Medulla oblongata (tissue), 1 donor: ENCODE data around the gene C10orf67.

ENCODE experiments used
- DNase-seq: peaks from one replicate; pipeline ENCODE4 v3.0.0-alpha.2; 2015; ENCODE audit errors: extremely low spot score

Gene C10orf67

GRCh38 chr10:23172429-23173213, 172.0 kb downstream of the C10orf67 start:
- no peak for DNase-seq

- no peak for DNase-seq
These were observed 173.2 kb downstream of the C10orf67 start for GRCh38 chr10:23171232-23171876.

- peak; percentile 89 for DNase-seq
These were observed 186.2 kb downstream of the C10orf67 start for GRCh38 chr10:23158370-23158769.

- DNase-seq = peak; percentile 63
These were observed 186.8 kb downstream of the C10orf67 start for GRCh38 chr10:23157691-23158369.

GRCh38 chr10:23157239-23157681, 187.3 kb downstream of the C10orf67 start:
- no peak for DNase-seq

GRCh38 chr10:23156447-23157150, 188.0 kb downstream of the C10orf67 start:
- no peak for DNase-seq

GRCh38 chr10:23155169-23155568, 189.4 kb downstream of the C10orf67 start:
- no peak for DNase-seq
